NCI-H146 treated with DMSO at 0.1 percent for 48 hours (cell line): ENCODE measurements around the gene NMRK1.

Experiments
- DNase-seq: peaks from one replicate; lab custom pipeline; 2025; ENCODE audit not compliant: unreplicated experiment; lab: John Stamatoyannopoulos, UW

The NMRK1 gene

DNA sequence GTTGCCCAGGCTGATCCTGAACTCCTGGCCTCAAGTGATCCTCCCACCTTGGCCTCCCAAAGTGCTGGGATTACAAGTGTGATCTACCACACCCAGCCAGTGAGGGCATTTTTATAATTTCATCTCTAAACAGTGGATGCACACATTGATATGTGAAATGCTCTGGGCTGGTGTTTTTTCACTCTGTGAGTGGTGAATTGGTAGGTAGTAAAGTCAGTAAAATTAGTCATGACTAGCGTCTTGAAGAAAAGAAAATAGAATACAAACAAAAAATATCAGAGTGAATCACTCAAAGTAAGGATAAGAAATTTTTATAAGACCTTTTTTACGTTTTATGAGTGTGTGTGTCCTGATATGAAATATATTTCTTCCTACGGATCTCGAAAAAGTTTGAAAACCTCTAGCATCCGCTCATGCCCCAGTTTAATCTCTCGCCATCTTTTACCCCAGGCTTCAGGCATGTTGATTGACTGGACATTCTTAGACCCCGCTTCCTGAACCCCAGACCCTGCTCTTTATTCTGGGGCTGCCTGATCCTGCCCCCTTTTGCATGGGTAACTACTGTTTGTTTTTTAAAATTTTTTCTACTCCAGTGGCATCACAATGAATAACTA is 14.3 kb upstream of the NMRK1 start:
- DNase-seq, result no peak

- DNase-seq, result no peak
Observed at GRCh38 chr9:75101004-75101588, 13.1 kb upstream of the NMRK1 start.

DNA sequence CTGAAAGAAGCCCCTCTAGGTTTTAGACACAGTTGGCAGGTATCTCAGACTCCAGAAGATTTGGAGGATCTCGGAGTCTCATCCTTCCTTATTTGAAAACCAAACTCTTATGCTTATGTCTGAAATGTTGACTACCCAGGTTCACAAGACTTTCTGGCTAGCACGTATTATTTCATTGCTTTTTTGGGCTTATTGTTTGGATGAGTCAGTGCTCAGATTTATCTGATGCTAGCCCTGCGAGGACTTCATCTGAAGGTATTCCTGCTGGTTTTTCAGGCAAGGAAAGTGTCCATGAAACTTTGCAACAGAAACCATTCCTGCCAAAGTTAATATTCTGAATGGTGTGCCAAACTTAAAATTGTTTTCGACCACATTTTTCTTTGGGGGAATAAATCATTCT is 8.8 kb upstream of the NMRK1 start:
- no peak for DNase-seq

DNA sequence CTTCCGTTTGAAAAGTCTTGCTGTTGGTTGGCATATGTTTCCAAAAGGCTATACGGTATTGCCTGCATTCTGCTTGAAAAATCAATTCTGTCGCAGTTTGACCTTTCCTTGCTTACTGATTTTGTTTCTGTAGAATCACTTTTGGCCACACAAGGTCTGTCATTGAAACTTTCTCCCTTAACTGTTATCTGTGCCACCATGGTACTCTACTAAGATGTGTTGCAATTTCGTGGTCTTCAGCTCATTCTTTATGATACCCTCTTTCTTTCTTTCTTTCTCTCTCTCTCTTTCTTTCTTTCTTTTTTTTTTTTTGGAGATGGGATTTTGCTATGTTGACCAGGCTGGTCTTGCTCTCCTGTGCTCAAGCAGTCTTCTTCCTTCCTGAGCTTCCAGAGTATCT is 4.8 kb upstream of the NMRK1 start:
- no peak for DNase-seq

- DNase-seq, result no peak
Observed at GRCh38 chr9:75090579-75090978, 2.6 kb upstream of the NMRK1 start.

DNA sequence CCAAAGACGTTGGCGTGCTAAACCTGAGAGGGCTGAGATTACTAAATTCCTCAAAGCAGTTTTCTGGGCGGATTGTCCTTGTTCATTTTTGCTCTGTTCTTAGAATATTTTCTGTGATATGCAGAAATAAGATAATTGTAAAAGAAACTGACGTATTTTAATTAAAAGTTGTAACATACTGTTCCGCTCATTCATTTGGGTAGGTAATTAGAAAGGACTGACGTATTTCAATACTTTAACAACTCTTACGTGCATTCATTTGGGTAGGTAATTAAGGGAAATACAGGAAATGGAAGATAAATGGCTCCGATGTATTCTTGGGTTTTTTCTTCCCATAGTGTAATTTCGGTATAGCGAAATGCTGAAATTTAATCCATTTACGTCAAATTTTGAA is 1.4 kb upstream of the NMRK1 start:
- no peak for DNase-seq

GRCh38 chr9:75088646-75089372 is 854 bp upstream of the NMRK1 start:
- no peak for DNase-seq

GRCh38 chr9:75087289-75087823 is 599 bp downstream of the NMRK1 start:
- no peak for DNase-seq

DNA sequence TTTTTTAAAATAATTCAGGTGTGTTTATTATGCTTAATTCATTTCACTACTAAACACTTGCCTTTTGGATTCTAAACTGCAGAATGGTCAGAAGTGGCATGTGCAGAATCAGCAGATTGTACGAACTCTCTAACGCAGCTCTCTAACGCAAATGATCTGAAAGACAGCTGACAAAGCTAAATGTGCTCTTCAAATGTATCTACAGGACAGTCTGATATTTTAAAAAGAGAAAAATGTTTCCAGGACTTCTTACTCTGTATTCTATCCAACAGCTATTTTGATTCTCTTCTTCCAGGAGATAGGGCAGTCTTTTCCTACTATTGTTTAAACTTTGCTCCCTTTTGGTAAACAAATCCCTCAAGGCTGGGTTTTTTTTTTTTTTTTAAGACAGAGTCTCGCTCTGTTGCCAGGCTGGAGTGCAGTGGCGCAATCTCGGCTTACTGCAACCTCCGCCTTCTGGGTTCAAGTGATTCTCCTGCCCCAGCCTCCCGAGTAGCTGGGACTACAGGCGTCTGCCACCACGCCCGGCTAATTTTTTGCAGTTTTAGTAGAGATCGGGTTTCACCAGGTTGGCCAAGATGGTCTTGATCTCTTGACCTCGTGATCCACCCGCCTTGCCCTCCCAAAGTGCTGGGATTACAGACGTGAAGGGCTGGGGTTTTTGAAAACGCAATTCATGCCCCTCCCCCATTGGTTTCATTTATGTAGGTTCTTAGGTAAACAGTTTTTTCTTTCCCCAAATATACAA is 1.2 kb downstream of the NMRK1 start:
- DNase-seq, result no peak

GRCh38 chr9:75085640-75086039 is 2.3 kb downstream of the NMRK1 start:
- DNase-seq, result no peak

GRCh38 chr9:75084081-75084672 is 3.8 kb downstream of the NMRK1 start:
- DNase-seq, result no peak

DNA sequence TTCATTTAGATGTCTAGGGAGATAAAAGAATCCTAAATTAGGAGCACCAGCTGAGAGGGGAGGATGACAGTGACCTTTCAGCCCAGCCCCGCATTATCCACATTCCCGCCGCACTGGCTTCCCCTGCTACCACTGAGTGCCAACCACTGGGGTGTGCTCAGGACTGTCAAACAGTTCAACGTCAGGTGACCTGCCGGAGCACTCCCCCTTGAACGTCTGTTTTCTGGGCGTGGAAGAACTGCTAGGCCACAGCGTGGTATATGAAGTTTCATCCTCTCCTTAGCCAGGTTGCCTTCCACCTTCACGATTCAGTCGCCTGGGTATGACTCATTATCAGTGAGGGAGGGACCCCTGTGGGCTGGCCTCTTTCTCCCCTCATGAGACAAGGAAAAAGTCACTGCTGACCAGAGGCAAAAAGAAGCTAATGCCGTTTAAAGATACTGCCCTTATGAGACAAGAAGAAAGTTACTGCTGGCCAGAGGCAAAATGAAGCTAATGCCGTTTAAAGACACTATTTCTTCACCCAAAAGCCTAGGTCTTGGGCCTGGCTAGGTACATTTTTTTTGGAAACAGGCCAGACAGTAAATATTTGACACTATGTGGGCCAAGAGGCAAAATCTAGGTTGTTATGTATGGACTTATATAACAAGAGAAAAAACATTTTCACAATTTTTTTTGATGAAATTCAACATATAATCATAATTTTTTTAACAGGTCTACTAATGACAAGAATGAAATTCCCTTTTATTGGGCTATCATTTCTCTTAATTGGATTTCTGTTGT is 4.6 kb downstream of the NMRK1 start:
- DNase-seq, result no peak

DNA sequence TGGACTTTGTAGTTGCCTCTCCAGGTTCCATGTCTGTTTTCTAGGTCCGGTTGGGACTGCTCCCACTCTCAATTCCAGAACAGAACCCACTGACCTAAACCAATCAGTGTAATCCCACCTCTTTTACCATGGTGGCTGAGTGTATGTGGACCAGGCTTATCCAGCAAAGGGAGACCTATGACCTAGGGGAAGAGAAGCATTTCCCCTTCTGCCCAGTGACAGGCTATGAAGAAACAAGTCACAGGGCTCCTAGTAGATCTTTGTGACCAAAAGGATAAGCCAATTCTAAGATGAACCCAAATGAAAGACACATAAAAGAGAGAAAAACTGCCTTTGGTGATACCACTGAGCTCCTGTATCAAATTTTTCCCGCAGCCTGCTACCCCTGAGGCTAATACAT is 6.3 kb downstream of the NMRK1 start:
- no peak for DNase-seq

- no peak for DNase-seq
Observed at GRCh38 chr9:75072895-75073294, 15.1 kb downstream of the NMRK1 start.

- DNase-seq, result no peak
Observed at GRCh38 chr9:75071530-75072122, 16.3 kb downstream of the NMRK1 start.

DNA sequence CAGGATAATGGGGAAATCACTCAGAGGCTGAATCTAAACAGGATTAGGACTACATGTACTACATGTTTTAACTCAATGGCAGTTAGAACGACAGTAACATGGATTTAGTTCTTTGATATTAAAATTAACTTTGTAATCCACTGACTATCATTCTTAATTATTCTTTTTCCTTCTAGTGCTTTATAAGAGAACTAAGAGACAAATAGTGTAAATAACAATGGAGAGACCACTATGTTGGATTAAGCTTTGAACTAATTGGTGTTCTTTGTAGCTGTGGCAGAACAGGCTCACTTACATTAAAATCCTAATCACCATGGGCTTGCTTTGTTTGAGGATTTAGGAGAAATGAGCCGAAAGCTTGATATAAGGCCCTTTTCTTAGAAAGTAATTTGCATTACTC is 18.8 kb downstream of the NMRK1 start:
- no peak for DNase-seq

GRCh38 chr9:75067894-75068293 is 20.1 kb downstream of the NMRK1 start:
- no peak for DNase-seq

DNA sequence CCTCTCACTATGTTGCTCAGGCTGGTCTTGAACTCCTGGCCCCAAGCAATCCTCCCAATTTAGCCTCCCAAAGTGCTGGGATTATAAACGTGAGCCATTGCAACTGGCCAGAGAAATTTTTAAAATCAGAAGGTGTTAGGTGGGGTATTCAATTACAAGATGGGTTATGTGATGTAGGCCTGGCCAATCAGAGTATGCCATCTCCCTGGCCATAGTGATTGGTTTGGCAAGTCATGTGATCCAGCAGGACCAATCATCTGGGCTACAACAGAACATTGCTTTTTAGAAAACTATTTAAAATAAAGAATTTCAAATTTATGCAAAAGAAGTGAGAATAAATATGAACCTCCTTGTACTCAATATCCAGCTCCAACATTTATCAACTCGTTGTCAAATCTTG is 22.4 kb downstream of the NMRK1 start:
- no peak for DNase-seq

- no peak for DNase-seq
Observed at GRCh38 chr9:75064307-75065025, 23.5 kb downstream of the NMRK1 start.
